ENCODE data around the gene ARMH3. TPM values are rescaled to one million over a fixed set of nuclear protein-coding genes. Genes with fewer than 3 reads are reported as not detected.

ARMH3 gene
- polyA plus RNA-seq, 1 experiment = 19.8 TPM

DNA sequence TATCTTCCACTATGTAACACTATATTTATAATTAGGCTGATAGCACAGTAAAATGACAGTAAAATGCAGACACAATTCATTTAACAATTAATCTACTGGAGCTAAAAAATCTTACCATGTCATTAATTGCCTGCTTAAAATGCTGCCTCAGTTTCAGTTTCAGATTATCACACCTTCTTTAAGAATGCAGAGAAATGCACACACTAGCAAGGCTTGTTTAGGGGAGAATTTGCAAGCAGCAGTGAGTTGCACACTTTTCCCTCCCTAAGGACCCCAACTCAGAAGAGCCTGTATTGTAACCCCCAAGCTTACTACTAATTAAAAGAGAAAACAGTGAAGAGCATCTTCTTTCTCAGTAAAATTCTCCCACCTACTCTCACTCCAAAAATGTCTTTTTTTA lies 132.7 kb downstream of the ARMH3 start:
- Histone ChIP-seq H3K27ac (ENCODE audit: low read depth, low read length) (no peak overlapping the region), H3K27me3 (ENCODE audit: control insufficient read depth, insufficient read depth, low read length) (no peaks in the 10 kb centered on the region), H3K9me3 (ENCODE audit: control insufficient read depth, insufficient read depth, low read length) (no peaks in the 10 kb centered on the region), H3K4me3 (ENCODE audit: low read depth, low read length) (no peak overlapping the region)
- POLR2A ChIA-PET = interaction anchor here (0.5 kb wide), 1 partner anchor 83 kb away, joined by 3 read pairs; no protein-coding TSS in a partner anchor
- TF ChIP-seq, protein P1, sequence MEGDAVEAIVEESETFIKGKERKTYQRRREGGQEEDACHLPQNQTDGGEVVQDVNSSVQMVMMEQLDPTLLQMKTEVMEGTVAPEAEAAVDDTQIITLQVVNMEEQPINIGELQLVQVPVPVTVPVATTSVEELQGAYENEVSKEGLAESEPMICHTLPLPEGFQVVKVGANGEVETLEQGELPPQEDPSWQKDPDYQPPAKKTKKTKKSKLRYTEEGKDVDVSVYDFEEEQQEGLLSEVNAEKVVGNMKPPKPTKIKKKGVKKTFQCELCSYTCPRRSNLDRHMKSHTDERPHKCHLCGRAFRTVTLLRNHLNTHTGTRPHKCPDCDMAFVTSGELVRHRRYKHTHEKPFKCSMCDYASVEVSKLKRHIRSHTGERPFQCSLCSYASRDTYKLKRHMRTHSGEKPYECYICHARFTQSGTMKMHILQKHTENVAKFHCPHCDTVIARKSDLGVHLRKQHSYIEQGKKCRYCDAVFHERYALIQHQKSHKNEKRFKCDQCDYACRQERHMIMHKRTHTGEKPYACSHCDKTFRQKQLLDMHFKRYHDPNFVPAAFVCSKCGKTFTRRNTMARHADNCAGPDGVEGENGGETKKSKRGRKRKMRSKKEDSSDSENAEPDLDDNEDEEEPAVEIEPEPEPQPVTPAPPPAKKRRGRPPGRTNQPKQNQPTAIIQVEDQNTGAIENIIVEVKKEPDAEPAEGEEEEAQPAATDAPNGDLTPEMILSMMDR (IDR thresholded peaks at IDR 0.05; ENCODE audit: low read depth, low read length) = no peak
- no peak for DNase-seq (ENCODE audit: low read depth, low spot score)
- CTCF ChIA-PET = interaction anchor here (1.1 kb wide), 2 partner anchors 33 to 87 kb away, joined by 3 to 4 read pairs; no protein-coding TSS in a partner anchor

DNA sequence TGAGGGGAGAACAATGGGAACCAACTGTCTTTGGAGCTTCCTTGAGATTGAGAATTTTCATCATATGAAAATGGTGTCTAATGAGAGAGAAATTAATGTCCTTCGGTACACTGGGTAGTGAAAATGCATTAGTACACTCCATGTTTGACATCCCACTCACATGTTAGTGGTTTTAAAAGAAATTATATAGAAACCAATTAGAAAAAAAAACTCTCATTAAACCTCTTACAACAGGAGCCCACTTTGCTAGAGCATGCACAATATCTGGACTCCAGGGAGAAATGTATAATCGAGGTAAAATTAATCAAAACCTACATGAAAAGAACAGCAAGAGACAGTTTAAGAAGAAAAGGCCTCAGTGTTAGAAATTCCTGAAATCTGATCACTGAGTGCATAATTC lies 133.1 kb downstream of the ARMH3 start:
- CTCF ChIA-PET = interaction anchor here (1.1 kb wide), 1 partner anchor 33 kb away, joined by 3 read pairs; no protein-coding TSS in a partner anchor
- POLR2A ChIA-PET = no interaction called here
- Histone ChIP-seq H3K27ac (ENCODE audit: low read depth, low read length) (no peak overlapping the region), H3K9me3 (ENCODE audit: control insufficient read depth, insufficient read depth, low read length) (no peaks in the 10 kb centered on the region), H3K4me3 (ENCODE audit: low read depth, low read length) (no peak overlapping the region), H3K27me3 (ENCODE audit: control insufficient read depth, insufficient read depth, low read length) (no peaks in the 10 kb centered on the region)
- TF ChIP-seq, protein P1 (IDR thresholded peaks at IDR 0.05; ENCODE audit: low read depth, low read length) = no peak
- no peak for DNase-seq (ENCODE audit: low read depth, low spot score)

DNA sequence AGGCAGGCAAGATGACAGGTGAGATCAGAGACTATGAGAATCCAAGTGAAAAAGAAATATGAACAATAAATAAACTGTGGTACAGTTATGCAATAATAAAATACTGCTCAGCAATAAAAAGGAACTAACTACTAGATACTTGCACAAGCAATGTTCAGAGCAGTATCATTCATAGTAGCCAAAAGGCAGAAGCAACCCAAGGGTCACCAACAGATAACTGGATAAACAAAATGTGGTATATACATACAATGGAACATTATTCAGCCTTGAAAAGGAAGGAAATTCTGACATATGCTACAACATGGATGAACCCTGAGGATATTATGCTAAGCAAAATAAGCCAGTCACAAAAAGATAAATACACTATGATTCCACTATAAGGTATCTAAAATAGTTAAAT lies 135.4 kb downstream of the ARMH3 start:
- ChIA-PET POLR2A (no interaction called here), CTCF (no interaction called here)
- no peak overlapping the region for H3K27ac ChIP-seq (ENCODE audit: low read depth, low read length)
- H3K9me3 ChIP-seq (ENCODE audit: control insufficient read depth, insufficient read depth, low read length) = no peaks in the 10 kb centered on the region
- H3K4me3 ChIP-seq (ENCODE audit: low read depth, low read length) = no peak overlapping the region
- TF ChIP-seq, protein P1 (IDR thresholded peaks at IDR 0.05; ENCODE audit: low read depth, low read length) = no peak
- no peak for DNase-seq (ENCODE audit: low read depth, low spot score)
- H3K27me3 ChIP-seq (ENCODE audit: control insufficient read depth, insufficient read depth, low read length) = no peaks in the 10 kb centered on the region

DNA sequence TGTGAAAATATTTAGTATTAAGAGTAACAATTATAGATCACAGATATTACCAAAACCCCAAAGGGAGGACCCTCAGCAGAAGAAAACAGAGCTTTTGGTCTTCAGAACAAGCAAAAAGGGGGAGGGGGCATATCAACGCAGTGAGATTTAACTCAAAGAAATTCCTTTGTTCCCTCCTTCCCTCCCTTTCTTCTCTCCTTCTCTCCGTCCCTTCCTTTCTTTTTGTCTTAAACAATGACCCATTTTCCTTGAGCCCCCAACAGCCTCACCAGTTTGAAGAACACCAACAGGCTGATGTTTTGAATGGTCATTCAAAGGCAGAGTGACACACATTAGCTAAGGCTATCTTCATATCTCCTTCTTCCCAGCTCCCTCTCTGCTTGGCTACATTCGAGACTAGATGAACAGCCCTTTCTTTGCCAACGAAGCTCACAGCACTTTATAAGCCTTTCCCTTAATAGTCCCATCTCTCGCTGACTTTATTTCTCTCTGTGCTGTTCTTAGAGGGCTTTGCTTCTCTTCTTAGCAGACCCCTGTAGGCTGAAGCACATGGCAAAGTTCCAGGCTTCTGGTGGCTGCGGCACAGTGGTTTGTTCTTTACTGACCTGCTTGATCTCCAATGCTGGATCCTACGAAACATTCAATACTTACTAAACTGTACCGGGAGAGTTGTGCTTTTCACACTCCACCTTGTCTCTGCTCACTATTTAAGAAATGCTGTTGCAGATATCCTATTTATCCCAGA lies 136.8 kb downstream of the ARMH3 start:
- POLR2A ChIA-PET = no interaction called here
- CTCF ChIA-PET = interaction anchor here (1.0 kb wide), 1 partner anchor 29 kb away, joined by 6 read pairs; no protein-coding TSS in a partner anchor
- Histone ChIP-seq H3K9me3 (ENCODE audit: control insufficient read depth, insufficient read depth, low read length) (no peaks in the 10 kb centered on the region), H3K27ac (ENCODE audit: low read depth, low read length) (no peak overlapping the region), H3K4me3 (ENCODE audit: low read depth, low read length) (no peak overlapping the region), H3K27me3 (ENCODE audit: control insufficient read depth, insufficient read depth, low read length) (no peaks in the 10 kb centered on the region)
- TF ChIP-seq, protein P1 (IDR thresholded peaks at IDR 0.05; ENCODE audit: low read depth, low read length) = no peak
- no peak for DNase-seq (ENCODE audit: low read depth, low spot score)

DNA sequence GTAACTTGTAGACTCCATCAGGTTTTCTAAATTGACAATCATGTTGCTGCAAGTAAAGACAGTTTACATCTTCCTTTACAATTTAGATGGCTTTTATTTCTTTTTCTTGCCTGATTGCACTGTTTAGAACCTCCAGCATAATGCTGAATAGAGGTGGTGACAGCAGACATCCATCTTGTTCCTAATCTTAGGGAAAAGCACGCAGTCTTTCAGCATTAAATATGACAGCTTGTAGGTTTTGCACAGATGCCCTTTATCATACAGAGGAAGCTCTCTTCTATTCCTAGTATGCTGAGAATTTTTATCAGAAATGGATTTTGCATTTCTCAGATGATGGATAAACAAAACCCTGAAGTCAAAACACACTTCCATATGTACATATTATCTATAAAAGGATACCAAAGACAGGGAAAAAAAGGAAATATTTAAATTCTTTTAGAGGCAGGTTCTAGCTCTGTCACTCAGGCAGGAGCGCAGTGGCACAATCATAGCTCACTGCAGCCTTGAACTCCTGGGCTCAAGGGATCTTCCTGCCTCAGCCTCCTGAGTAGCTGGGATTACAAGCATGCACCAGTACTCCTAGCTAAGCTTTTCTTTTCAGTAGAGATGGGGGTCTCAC lies 143.3 kb downstream of the ARMH3 start:
- TF ChIP-seq, protein P1 (IDR thresholded peaks at IDR 0.05; ENCODE audit: low read depth, low read length) = no peak
- ChIA-PET CTCF (interaction anchor here (0.8 kb wide), 1 partner anchor 23 kb away, joined by 9 read pairs; no protein-coding TSS in a partner anchor), POLR2A (no interaction called here)
- no peak for DNase-seq (ENCODE audit: low read depth, low spot score)
- no peak overlapping the region for H3K4me3 ChIP-seq (ENCODE audit: low read depth, low read length)
- H3K9me3 ChIP-seq (ENCODE audit: control insufficient read depth, insufficient read depth, low read length) = no peaks in the 10 kb centered on the region
- no peaks in the 10 kb centered on the region for H3K27me3 ChIP-seq (ENCODE audit: control insufficient read depth, insufficient read depth, low read length)
- no peak overlapping the region for H3K27ac ChIP-seq (ENCODE audit: low read depth, low read length)
